ENCODE results near the gene S1PR5.

DNA sequence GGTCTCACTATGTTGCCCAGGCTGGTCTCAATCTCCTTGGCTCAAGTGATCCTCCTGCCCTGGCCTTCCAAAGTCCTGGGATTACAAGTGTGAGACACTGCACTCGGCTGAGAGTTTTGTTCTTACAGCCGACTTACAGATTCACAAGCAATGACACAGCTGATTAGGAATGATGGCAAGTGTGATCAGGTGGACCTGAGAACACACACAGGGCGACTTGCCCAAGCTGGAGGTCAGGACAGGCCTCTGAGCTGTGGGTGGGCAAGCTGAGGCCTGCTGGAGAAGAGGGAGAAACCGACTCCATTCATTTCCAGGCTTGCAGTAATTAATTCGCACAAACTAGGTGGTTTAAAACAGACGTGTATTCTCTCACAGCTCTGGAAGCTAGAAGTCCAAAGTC is 18.4 kb upstream of the S1PR5 start:
- TF ChIP-seq CTCF (IDR thresholded peaks at IDR 0.05): no peak
- TF ChIP-seq POLR2A (IDR thresholded peaks at IDR 0.05): no peak

Data from breast epithelium (tissue), 3 donors.